Right atrium auricular region (tissue), 2 donors: Measurements from ENCODE around the gene RXFP3. TPM values are rescaled to one million over a fixed set of nuclear protein-coding genes. Genes with fewer than 3 reads are reported as not detected.
A peak's percentile ranks its signal among the peaks of the same experiment; 100 is the strongest.

Experiments
- DNase-seq: peaks from one replicate; pipeline ENCODE4 v3.0.0-alpha.2; 2019; ENCODE audit warnings: low spot score
- H3K27ac ChIP-seq, 2 donors: fragments of 200-600 bp; sonication (generic); 1 replicate in 1 of 2; 2 replicates in 1 of 2; pipeline ENCODE4 v1.5.1; 2016 to 2019
- H3K27me3 ChIP-seq, 2 donors: fragments of 200-600 bp; sonication (generic); one replicate each; pipeline versions ENCODE4 v1.5.1 to v1.6.0; 2017 to 2019
- H3K36me3 ChIP-seq: fragments of 200-600 bp; sonication (generic); one replicate; pipeline ENCODE4 v1.5.1; 2016
- H3K4me1 ChIP-seq, 2 donors: fragments of 200-600 bp; sonication (generic); one replicate each; pipeline versions ENCODE4 v1.5.1 to v1.6.0; 2017 to 2019
- H3K4me3 ChIP-seq, 2 donors: fragments of 200-600 bp; sonication (generic); 1 replicate in 1 of 2; 2 replicates in 1 of 2; pipeline ENCODE4 v1.5.1; 2017 to 2019; ENCODE audit warnings: mild to moderate bottlenecking in 1 of 2, moderate library complexity in 1 of 2
- H3K9me3 ChIP-seq, 2 donors: fragments of 200-600 bp; sonication (generic); one replicate each; pipeline ENCODE4 v1.5.1; 2019
- CTCF ChIP-seq, 2 donors: fragments of 200-600 bp; sonication (generic); IDR thresholded peaks; one replicate each; pipeline ENCODE4 v1.5.1; 2019; ENCODE audit warnings: antibody characterized with exemption in 2 of 2
- total RNA-seq, 2 donors: library from RNA; depleted of rRNA; stranded (reverse); fragments of >200 nt; gene quantifications; one replicate each; pipeline ENCODE4 v1.1.0, GENCODE V29; 2016

RXFP3 gene
- total RNA-seq, 2 donors from 2014 or later = not detected

- Histone ChIP-seq H3K27ac (no peak within 1 kb of the TSS), H3K27me3 (peaks cover 0 to 6% of the 10 kb centered on the region in 2 donors), H3K36me3 (no peaks in the 10 kb centered on the region), H3K9me3 (no peaks in the 10 kb centered on the region), H3K4me3 (peak within 1 kb of the TSS; percentile 18 to 48), H3K4me1 (peaks cover 0 to 22% of the 10 kb centered on the region in 2 donors)
- no peak for DNase-seq
- no peak for TF ChIP-seq CTCF (IDR thresholded peaks at IDR 0.05)
These were observed 44.2 kb upstream of the RXFP3 start, which contains the start of gene ADAMTS12 for GRCh38 chr5:33891788-33892619. Gene ADAMTS12, minus strand, starts transcription at chr5:33891990. Its CDS starts 134 bp downstream, at chr5:33891856.

- Histone ChIP-seq H3K27me3 (peaks cover 0 to 6% of the 10 kb centered on the region in 2 donors), H3K36me3 (no peaks in the 10 kb centered on the region), H3K9me3 (no peaks in the 10 kb centered on the region), H3K4me1 (peaks cover 0 to 22% of the 10 kb centered on the region in 2 donors), H3K27ac (no peak overlapping the region), H3K4me3 (peak overlapping the region in 1 of 2 donors; percentile 48)
- DNase-seq = peak; percentile 64
- no peak for TF ChIP-seq CTCF (IDR thresholded peaks at IDR 0.05)
These were observed 43.5 kb upstream of the RXFP3 start for GRCh38 chr5:33892620-33893137.

GRCh38 chr5:33894566-33894965, 41.6 kb upstream of the RXFP3 start:
- no peak for DNase-seq
- no peak overlapping the region for H3K27ac ChIP-seq
- peaks cover 0 to 22% of the 10 kb centered on the region in 2 donors for H3K4me1 ChIP-seq
- no peaks in the 10 kb centered on the region for H3K9me3 ChIP-seq
- no peaks in the 10 kb centered on the region for H3K36me3 ChIP-seq
- no peak overlapping the region for H3K4me3 ChIP-seq
- H3K27me3 ChIP-seq = peaks cover 0 to 6% of the 10 kb centered on the region in 2 donors
- TF ChIP-seq CTCF (IDR thresholded peaks at IDR 0.05) = no peak

GRCh38 chr5:33901156-33901555, 35.0 kb upstream of the RXFP3 start:
- H3K27me3 ChIP-seq = no peaks in the 10 kb centered on the region
- no peaks in the 10 kb centered on the region for H3K36me3 ChIP-seq
- DNase-seq = no peak
- H3K27ac ChIP-seq = no peak overlapping the region
- no peaks in the 10 kb centered on the region for H3K4me1 ChIP-seq
- no peak for TF ChIP-seq CTCF (IDR thresholded peaks at IDR 0.05)
- H3K9me3 ChIP-seq = peaks cover 0 to 13% of the 10 kb centered on the region in 2 donors
- H3K4me3 ChIP-seq = no peak overlapping the region

GRCh38 chr5:33903118-33903517, 33.1 kb upstream of the RXFP3 start:
- Histone ChIP-seq H3K27me3 (no peaks in the 10 kb centered on the region), H3K4me3 (no peak overlapping the region), H3K9me3 (peaks cover 0 to 33% of the 10 kb centered on the region in 2 donors), H3K27ac (no peak overlapping the region), H3K36me3 (no peaks in the 10 kb centered on the region), H3K4me1 (no peaks in the 10 kb centered on the region)
- no peak for TF ChIP-seq CTCF (IDR thresholded peaks at IDR 0.05)
- no peak for DNase-seq
